Tibial artery (tissue), 4 donors: Measurements from ENCODE around the gene EDRF1.
A peak's percentile ranks its signal among the peaks of the same experiment; 100 is the strongest.

Experiments used
- DNase-seq, 2 donors: peaks; one replicate each; pipeline ENCODE4 v3.0.0-alpha.2; 2019
- H3K27ac ChIP-seq, 2 donors: fragments of 200-600 bp; sonication (generic) in 1 of 2; 1 replicate in 1 of 2; 2 replicates in 1 of 2; pipeline ENCODE4 v1.5.1; 2018 to 2019; ENCODE audit warnings: mild to moderate bottlenecking in 1 of 2
- H3K27me3 ChIP-seq, 2 donors: fragments of 200-600 bp; sonication (generic) in 1 of 2; one replicate each; pipeline versions ENCODE4 v1.5.1 to v1.6.0; 2016 to 2019
- H3K36me3 ChIP-seq, 3 donors: fragments of 200-600 bp; sonication (generic) in 2 of 3; one replicate each; pipeline ENCODE4 v1.5.1; 2016 to 2019; ENCODE audit warnings: mild to moderate bottlenecking in 2 of 3
- H3K4me1 ChIP-seq, 4 donors: fragments of 200-600 bp; sonication (generic) in 2 of 4; 1 replicate in 3 of 4; 2 replicates in 1 of 4; pipeline ENCODE4 v1.5.1; 2016 to 2019
- H3K4me3 ChIP-seq, 2 donors: fragments of 200-600 bp; sonication (generic) in 1 of 2; 1 replicate in 1 of 2; 2 replicates in 1 of 2; pipeline ENCODE4 v1.5.1; 2018 to 2019; ENCODE audit warnings: mild to moderate bottlenecking in 2 of 2
- H3K9me3 ChIP-seq, 3 donors: fragments of 200-600 bp; sonication (generic) in 1 of 3; one replicate each; pipeline ENCODE4 v1.5.1; 2016 to 2019
- CTCF ChIP-seq, 2 experiments: fragments of 200-600 bp in 1 of 2; fragments of 450-650 bp in 1 of 2; IDR thresholded peaks; one replicate each; pipeline ENCODE4 v1.5.1; 2017 to 2019; ENCODE audit warnings: antibody characterized with exemption in 2 of 2, mild to moderate bottlenecking in 1 of 2, moderate library complexity in 1 of 2
- intact Hi-C: fragments of 100-400 bp; cut with DNase I; formaldehyde crosslinking; loops from one replicate; pipeline ENCODE4 v1.15.0; 2023; ENCODE audit warnings: low total_unique reads

EDRF1 gene

GRCh38 chr10:125684581-125684980 lies 34.9 kb upstream of the EDRF1 start:
- H3K9me3 ChIP-seq = no peaks in the 10 kb centered on the region
- no peaks in the 10 kb centered on the region for H3K4me1 ChIP-seq
- H3K27ac ChIP-seq = no peak overlapping the region
- TF ChIP-seq CTCF (IDR thresholded peaks at IDR 0.05) = no peak
- peak in 1 of 2 donors; percentile 28 for DNase-seq
- intact Hi-C loops = no loop called here
- peaks cover 0 to 25% of the 10 kb centered on the region in 2 donors for H3K27me3 ChIP-seq
- H3K36me3 ChIP-seq = no peaks in the 10 kb centered on the region
- H3K4me3 ChIP-seq = no peak overlapping the region

- TF ChIP-seq CTCF (IDR thresholded peaks at IDR 0.05) = no peak
- H3K4me3 ChIP-seq = no peak overlapping the region
- DNase-seq = no peak
- H3K27me3 ChIP-seq = peaks cover 0 to 28% of the 10 kb centered on the region in 2 donors
- no peaks in the 10 kb centered on the region for H3K36me3 ChIP-seq
- intact Hi-C loops = no loop called here
- H3K27ac ChIP-seq = no peak overlapping the region
- no peaks in the 10 kb centered on the region for H3K9me3 ChIP-seq
- H3K4me1 ChIP-seq = no peaks in the 10 kb centered on the region
Measured at GRCh38 chr10:125687507-125688185, 31.9 kb upstream of the EDRF1 start.

- intact Hi-C loops = no loop called here
- H3K4me3 ChIP-seq = no peak overlapping the region
- no peaks in the 10 kb centered on the region for H3K36me3 ChIP-seq
- peaks cover 0 to 17% of the 10 kb centered on the region in 2 donors for H3K27me3 ChIP-seq
- no peaks in the 10 kb centered on the region for H3K4me1 ChIP-seq
- no peak for DNase-seq
- H3K9me3 ChIP-seq = no peaks in the 10 kb centered on the region
- no peak for TF ChIP-seq CTCF (IDR thresholded peaks at IDR 0.05)
- no peak overlapping the region for H3K27ac ChIP-seq
Measured at GRCh38 chr10:125689955-125690569, 29.4 kb upstream of the EDRF1 start.

GRCh38 chr10:125691160-125691981 lies 28.1 kb upstream of the EDRF1 start:
- no peak for TF ChIP-seq CTCF (IDR thresholded peaks at IDR 0.05)
- Histone ChIP-seq H3K27me3 (peaks cover 0 to 10% of the 10 kb centered on the region in 2 donors), H3K4me3 (no peak overlapping the region), H3K36me3 (no peaks in the 10 kb centered on the region), H3K27ac (no peak overlapping the region), H3K4me1 (no peaks in the 10 kb centered on the region), H3K9me3 (no peaks in the 10 kb centered on the region)
- intact Hi-C loops = no loop called here
- no peak for DNase-seq

- H3K36me3 ChIP-seq = no peaks in the 10 kb centered on the region
- intact Hi-C loops = no loop called here
- TF ChIP-seq CTCF (IDR thresholded peaks at IDR 0.05) = no peak
- no peak overlapping the region for H3K27ac ChIP-seq
- DNase-seq = no peak
- no peak overlapping the region for H3K4me3 ChIP-seq
- peaks cover 0 to 9% of the 10 kb centered on the region in 2 donors for H3K27me3 ChIP-seq
- no peaks in the 10 kb centered on the region for H3K4me1 ChIP-seq
- H3K9me3 ChIP-seq = no peaks in the 10 kb centered on the region
Measured at GRCh38 chr10:125692196-125692595, 27.3 kb upstream of the EDRF1 start.
